Vagina (tissue), 2 donors: ENCODE results near the gene HTRA3. TPM values are rescaled to one million over a fixed set of nuclear protein-coding genes. Genes with fewer than 3 reads are reported as not detected.

Experiments used
- DNase-seq, 2 donors: peaks; one replicate each; pipeline ENCODE4 v3.0.0-alpha.2; 2017; ENCODE audit errors: extremely low spot score in 2 of 2
- H3K27ac ChIP-seq: fragments of 200-600 bp; sonication (generic); one replicate; pipeline ENCODE4 v1.5.1; 2019
- H3K27me3 ChIP-seq: fragments of 200-600 bp; sonication (generic); one replicate; pipeline ENCODE4 v1.5.1; 2019
- H3K36me3 ChIP-seq, 2 donors: fragments of 200-600 bp; sonication (generic); one replicate each; pipeline ENCODE4 v1.5.1; 2017 to 2019
- H3K4me1 ChIP-seq: fragments of 200-600 bp; sonication (generic); one replicate; pipeline ENCODE4 v1.5.1; 2019
- H3K4me3 ChIP-seq, 2 donors: fragments of 200-600 bp; sonication (generic); 1 replicate in 1 of 2; 2 replicates in 1 of 2; pipeline ENCODE4 v1.5.1; 2016 to 2019
- H3K9me3 ChIP-seq: fragments of 200-600 bp; sonication (generic); one replicate; pipeline ENCODE4 v1.5.1; 2019
- CTCF ChIP-seq, 3 experiments: fragments of 450-650 bp in 2 of 3; fragments of 200-600 bp in 1 of 3; sonication (generic) in 1 of 3; IDR thresholded peaks; one replicate each; pipeline ENCODE4 v1.5.1; 2017 to 2019; ENCODE audit warnings: antibody characterized with exemption in 3 of 3, mild to moderate bottlenecking in 2 of 3, moderate library complexity in 2 of 3
- POLR2A ChIP-seq, 2 donors: fragments of 450-650 bp; IDR thresholded peaks; one replicate each; pipeline ENCODE4 v1.6.1; 2017; ENCODE audit warnings: antibody characterized with exemption in 2 of 2, mild to moderate bottlenecking in 2 of 2, moderate library complexity in 2 of 2
- POLR2AphosphoS5 ChIP-seq, 2 donors: sonication (generic); formaldehyde crosslinking; IDR thresholded peaks; one replicate each; pipeline ENCODE4 v1.9.0; 2017; ENCODE audit warnings: antibody characterized with exemption in 2 of 2, mild to moderate bottlenecking in 2 of 2, low read depth in 1 of 2; ENCODE audit not compliant: insufficient read depth in 1 of 2
- intact Hi-C: fragments of 100-400 bp; cut with DNase I; formaldehyde crosslinking; loops from one replicate; pipeline ENCODE4 v1.15.1; 2023
- total RNA-seq: library from RNA; depleted of rRNA; stranded (reverse); fragments of >200 nt; gene quantifications from one replicate; pipeline ENCODE4 v1.2.3, GENCODE V29; 2016

The HTRA3 gene
- total RNA-seq, 1 donor from 2014 or later = 33.1 TPM

DNA sequence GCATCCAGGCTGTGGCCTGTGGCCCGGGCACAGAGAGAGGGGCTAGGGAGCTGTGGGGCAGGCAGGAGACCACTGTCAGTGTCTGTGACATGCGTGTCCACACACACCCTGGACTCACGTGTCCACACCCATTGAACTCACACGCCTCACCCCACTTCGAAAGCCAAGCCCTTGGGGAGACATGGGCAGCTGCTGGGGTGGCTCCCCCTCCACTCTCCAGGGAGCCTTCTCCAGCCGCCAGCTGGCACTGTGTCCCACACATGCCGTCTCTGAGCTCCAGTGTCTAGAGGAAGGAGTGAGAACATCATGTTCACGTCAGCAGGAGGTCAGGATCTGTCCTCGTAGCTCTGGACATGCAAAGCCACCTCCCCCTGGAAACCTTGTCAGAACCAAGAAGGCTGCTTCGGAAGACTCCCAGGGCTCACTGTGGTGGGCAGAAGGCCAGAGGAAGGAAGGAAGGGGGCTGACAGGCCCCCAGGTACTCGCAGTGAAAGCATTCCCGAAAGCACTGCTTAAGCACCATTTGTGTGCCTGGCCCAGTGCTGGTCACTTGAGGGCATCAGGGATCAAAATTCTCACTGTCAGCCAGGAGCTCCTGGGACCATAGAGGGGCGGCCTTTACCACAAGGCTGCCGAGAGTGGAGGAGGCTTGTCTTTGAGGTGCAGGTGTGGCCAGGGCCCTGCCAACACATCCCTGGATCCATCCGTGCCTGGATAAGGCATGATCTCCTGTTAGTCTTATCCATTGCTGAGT lies 61.4 kb downstream of the HTRA3 start:
- no peaks in the 10 kb centered on the region for H3K9me3 ChIP-seq
- no peaks in the 10 kb centered on the region for H3K27me3 ChIP-seq
- no peaks in the 10 kb centered on the region for H3K36me3 ChIP-seq
- no peak overlapping the region for H3K4me3 ChIP-seq
- no peak for TF ChIP-seq POLR2AphosphoS5 (IDR thresholded peaks at IDR 0.05; ENCODE audit: insufficient read depth in 1 of 2, low read depth in 1 of 2)
- H3K4me1 ChIP-seq = no peaks in the 10 kb centered on the region
- H3K27ac ChIP-seq = no peak overlapping the region
- DNase-seq = no peak
- intact Hi-C loops = no loop called here

DNA sequence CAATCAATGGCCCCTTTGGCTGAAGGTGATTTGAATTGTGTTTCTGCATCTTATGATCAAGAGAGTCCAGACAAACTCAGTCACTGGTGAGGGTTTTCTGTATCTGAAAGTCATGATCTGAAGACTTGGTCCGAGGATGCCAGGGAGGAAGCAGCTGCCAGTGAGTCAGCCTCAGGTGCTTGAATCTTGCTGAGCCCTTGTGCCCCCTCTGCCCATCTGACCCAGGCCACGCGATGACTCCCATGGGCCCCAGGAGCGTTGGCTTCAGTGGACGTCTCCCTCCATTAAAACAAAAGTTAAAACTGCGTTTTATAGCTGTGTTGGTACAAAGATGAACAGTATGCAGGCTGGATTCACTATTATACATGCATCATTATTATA lies 62.0 kb downstream of the HTRA3 start:
- Histone ChIP-seq H3K36me3 (no peaks in the 10 kb centered on the region), H3K27me3 (no peaks in the 10 kb centered on the region), H3K27ac (no peak overlapping the region), H3K4me3 (no peak overlapping the region), H3K9me3 (no peaks in the 10 kb centered on the region), H3K4me1 (no peaks in the 10 kb centered on the region)
- no peak for DNase-seq
- intact Hi-C loops = no loop called here
- TF ChIP-seq POLR2AphosphoS5 (IDR thresholded peaks at IDR 0.05; ENCODE audit: insufficient read depth in 1 of 2, low read depth in 1 of 2) = no peak
- TF ChIP-seq CTCF (IDR thresholded peaks at IDR 0.05) = no peak
- no peak for TF ChIP-seq POLR2A (IDR thresholded peaks at IDR 0.05)

DNA sequence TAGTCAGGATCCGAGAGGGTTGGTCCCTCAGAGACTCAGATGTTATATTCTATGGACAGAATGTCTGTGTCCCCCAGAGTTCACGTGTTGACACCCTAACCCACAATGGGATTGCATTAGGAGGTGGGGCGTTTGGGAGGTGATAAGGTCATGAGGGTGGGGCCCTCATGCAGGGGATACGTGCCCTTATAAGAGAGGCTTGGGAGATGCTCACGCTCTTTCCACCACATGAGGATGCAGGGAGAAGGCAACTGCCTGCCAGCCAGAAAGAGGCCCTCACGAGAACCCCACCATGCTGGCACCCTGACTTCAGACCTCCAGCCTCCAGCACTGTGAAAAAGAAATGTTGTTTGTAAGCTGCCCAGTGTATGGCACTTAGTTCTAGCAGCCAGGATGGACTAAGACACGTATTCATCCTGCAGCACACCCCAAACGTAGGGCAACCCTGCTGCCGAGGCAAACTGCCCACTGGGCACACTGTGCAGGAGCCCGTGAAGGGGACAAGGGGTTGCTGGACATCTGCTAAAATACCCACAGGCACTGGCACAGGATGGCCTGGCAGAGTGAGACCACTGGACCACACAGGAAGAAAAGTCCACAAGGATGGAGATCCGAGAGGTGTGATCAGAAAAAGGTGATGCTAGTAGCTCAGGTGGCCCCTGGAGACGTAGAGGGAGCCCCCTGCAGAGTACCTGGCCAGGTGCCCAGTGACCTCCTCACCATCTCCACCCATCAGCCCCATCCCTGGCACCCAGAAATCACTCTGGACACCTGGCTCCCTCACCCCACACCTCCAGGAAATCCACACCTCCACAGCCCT lies 62.7 kb downstream of the HTRA3 start:
- TF ChIP-seq CTCF (IDR thresholded peaks at IDR 0.05) (no peak), POLR2AphosphoS5 (IDR thresholded peaks at IDR 0.05; ENCODE audit: insufficient read depth in 1 of 2, low read depth in 1 of 2) (no peak), POLR2A (IDR thresholded peaks at IDR 0.05) (no peak)

DNA sequence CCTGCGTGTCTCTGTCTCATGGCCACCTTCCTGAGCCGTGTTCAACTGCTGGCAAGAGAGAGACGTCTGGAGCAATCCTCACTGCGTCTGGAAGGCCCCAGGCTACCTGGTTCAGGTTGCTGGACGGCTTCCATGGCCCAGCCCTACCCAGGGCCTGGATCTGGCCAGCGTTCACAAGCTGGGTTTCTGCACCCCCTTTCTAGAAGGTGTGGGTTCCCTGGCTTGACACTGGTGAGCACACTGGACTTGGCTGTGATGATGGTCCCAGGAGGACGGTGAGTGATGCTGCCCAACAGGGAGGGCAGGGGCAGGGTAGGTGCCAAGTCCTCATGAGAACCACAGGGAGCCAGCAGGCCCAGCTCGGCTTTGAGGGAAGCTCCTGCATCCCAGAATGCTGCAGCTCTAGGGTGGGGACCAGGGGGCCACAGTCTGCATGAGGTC lies 63.4 kb downstream of the HTRA3 start:
- TF ChIP-seq CTCF (IDR thresholded peaks at IDR 0.05) (no peak), POLR2A (IDR thresholded peaks at IDR 0.05) (no peak), POLR2AphosphoS5 (IDR thresholded peaks at IDR 0.05; ENCODE audit: insufficient read depth in 1 of 2, low read depth in 1 of 2) (no peak)
- H3K4me1 ChIP-seq = no peaks in the 10 kb centered on the region
- no peaks in the 10 kb centered on the region for H3K27me3 ChIP-seq
- H3K36me3 ChIP-seq = no peaks in the 10 kb centered on the region
- no peak overlapping the region for H3K4me3 ChIP-seq
- no peaks in the 10 kb centered on the region for H3K9me3 ChIP-seq
- no peak overlapping the region for H3K27ac ChIP-seq
- DNase-seq = no peak
- intact Hi-C loops = no loop called here

More for the DNA sequence above, 62.7 kb downstream of the HTRA3 start:
- Histone ChIP-seq H3K4me1 (no peaks in the 10 kb centered on the region), H3K9me3 (no peaks in the 10 kb centered on the region), H3K27me3 (no peaks in the 10 kb centered on the region), H3K36me3 (no peaks in the 10 kb centered on the region), H3K27ac (no peak overlapping the region), H3K4me3 (no peak overlapping the region)
- intact Hi-C loops = no loop called here
- DNase-seq = no peak

GRCh38 chr4:8333726-8334460 lies 64.3 kb downstream of the HTRA3 start:
- Histone ChIP-seq H3K27ac (no peak overlapping the region), H3K9me3 (no peaks in the 10 kb centered on the region), H3K4me3 (no peak overlapping the region), H3K36me3 (no peaks in the 10 kb centered on the region), H3K27me3 (no peaks in the 10 kb centered on the region), H3K4me1 (no peaks in the 10 kb centered on the region)
- TF ChIP-seq CTCF (IDR thresholded peaks at IDR 0.05) (no peak), POLR2AphosphoS5 (IDR thresholded peaks at IDR 0.05; ENCODE audit: insufficient read depth in 1 of 2, low read depth in 1 of 2) (no peak), POLR2A (IDR thresholded peaks at IDR 0.05) (no peak)
- intact Hi-C loops = no loop called here
- no peak for DNase-seq
